IMR-90 (cell line): ENCODE results near the gene ZNF415.

ENCODE experiments used
- BHLHE40 ChIP-seq: fragments of 150-350 bp; IDR thresholded peaks from 2 replicates; pipeline ENCODE4 v1.6.1; 2016; ENCODE audit warnings: mild to moderate bottlenecking, low read depth, low read length
- MAFK ChIP-seq: IDR thresholded peaks from 2 replicates; pipeline ENCODE4 v1.6.1; 2012; ENCODE audit warnings: low read depth, low read length, improper control_type of control experiment
- TF ChIP-seq, protein P1 (sequence below): fragments of 150-350 bp; IDR thresholded peaks from 2 replicates; pipeline ENCODE4 v1.6.1; 2017; ENCODE audit warnings: mild to moderate bottlenecking, antibody characterized with exemption, low read length, low read depth

DNA sequence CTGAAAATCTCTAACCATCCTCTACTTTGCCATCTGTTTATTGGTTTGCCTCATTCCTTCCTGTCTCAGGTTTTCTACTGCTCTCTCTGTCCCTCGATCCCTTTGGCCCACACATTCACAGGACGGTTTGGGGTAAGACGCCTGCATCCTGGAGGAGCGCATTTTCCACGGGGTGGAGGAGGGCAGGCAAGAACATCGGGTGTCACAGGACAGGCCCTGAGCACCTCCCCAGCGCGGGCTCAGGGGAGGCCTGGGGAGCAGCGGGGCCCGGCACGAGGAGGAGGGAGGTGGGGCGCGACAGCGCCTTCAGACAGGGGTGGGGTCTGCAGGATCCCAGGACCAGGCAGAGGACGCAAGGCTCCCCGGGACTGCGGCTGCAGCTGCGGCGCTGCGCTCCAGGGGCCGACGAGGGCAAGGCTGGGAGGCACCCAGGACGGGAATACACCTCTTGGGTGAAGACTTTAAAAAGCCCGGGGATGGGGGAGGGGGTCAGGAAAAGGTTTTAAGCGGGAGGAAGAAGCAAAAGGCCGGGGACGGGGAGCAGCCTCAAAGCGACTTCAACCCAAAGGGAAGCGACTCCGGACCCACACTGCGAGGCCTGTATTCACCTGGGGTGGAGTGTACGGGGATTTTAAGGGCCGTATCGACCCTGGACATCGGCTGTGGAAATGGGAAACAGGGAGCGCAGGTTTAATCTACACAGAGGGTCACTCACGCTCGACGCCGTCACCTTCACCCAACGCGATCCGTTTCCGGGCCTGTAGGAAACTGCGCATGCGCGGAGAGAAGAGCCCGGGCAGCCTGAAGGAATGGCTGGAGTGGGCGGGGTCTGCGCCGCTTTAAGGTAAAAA, at the start of gene ZNF415:
- TF ChIP-seq, protein P1, sequence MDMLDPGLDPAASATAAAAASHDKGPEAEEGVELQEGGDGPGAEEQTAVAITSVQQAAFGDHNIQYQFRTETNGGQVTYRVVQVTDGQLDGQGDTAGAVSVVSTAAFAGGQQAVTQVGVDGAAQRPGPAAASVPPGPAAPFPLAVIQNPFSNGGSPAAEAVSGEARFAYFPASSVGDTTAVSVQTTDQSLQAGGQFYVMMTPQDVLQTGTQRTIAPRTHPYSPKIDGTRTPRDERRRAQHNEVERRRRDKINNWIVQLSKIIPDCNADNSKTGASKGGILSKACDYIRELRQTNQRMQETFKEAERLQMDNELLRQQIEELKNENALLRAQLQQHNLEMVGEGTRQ, result no peak
- no peak for TF ChIP-seq MAFK
- TF ChIP-seq BHLHE40, result no peak
